ENCODE data around the gene MOB3B.

MOB3B gene

GRCh38 chr9:27495480-27496134, 34.0 kb downstream of the MOB3B start:
- H3K27ac ChIP-seq (ENCODE audit: extremely low read depth, low read depth, low read length) = no peak overlapping the region
- CTCF ChIA-PET = no interaction called here
- H3K4me1 ChIP-seq (ENCODE audit: control insufficient read depth, insufficient read depth, low read length) = peaks cover 11% of the 10 kb centered on the region
- POLR2A ChIA-PET = no interaction called here
- no peaks in the 10 kb centered on the region for H3K36me3 ChIP-seq (ENCODE audit: control insufficient read depth in 2 of 2, insufficient read depth in 1 of 2, low read length in 2 of 2)
- no peak for TF ChIP-seq ZBTB44 (tag by site-specific recombination; IDR thresholded peaks at IDR 0.05)
- no peak overlapping the region for H3K4me3 ChIP-seq (ENCODE audit: low read depth, low read length)
- no peaks in the 10 kb centered on the region for H3K9me3 ChIP-seq (ENCODE audit: control insufficient read depth, insufficient read depth, low read depth, low read length)

GRCh38 chr9:27491154-27491553, 38.5 kb downstream of the MOB3B start:
- H3K4me1 ChIP-seq (ENCODE audit: control insufficient read depth, insufficient read depth, low read length) = no peaks in the 10 kb centered on the region
- no peak overlapping the region for H3K27ac ChIP-seq (ENCODE audit: extremely low read depth, low read depth, low read length)
- H3K36me3 ChIP-seq (ENCODE audit: control insufficient read depth in 2 of 2, insufficient read depth in 1 of 2, low read length in 2 of 2) = no peaks in the 10 kb centered on the region
- H3K9me3 ChIP-seq (ENCODE audit: control insufficient read depth, insufficient read depth, low read depth, low read length) = no peaks in the 10 kb centered on the region
- H3K4me3 ChIP-seq (ENCODE audit: low read depth, low read length) = no peak overlapping the region
- ChIA-PET POLR2A (no interaction called here), CTCF (no interaction called here)
- TF ChIP-seq IKZF3 (tag by site-specific recombination; IDR thresholded peaks at IDR 0.05) (no peak), ZNF114 (tag by site-specific recombination; IDR thresholded peaks at IDR 0.05) (no peak), REPIN1 (tag by site-specific recombination; IDR thresholded peaks at IDR 0.05; ENCODE audit: low read depth) (no peak), ZNF292 (tag by site-specific recombination; IDR thresholded peaks at IDR 0.05; ENCODE audit: borderline replicate concordance, low read depth) (no peak), ZNF658 (tag by site-specific recombination; IDR thresholded peaks at IDR 0.05) (no peak), ZNF37A (tag by site-specific recombination; IDR thresholded peaks at IDR 0.05) (no peak), ZNF324 (tag by site-specific recombination; IDR thresholded peaks at IDR 0.05) (no peak), ZNF670 (tag by site-specific recombination; IDR thresholded peaks at IDR 0.05; ENCODE audit: low read depth) (no peak), ZNF350 (tag by site-specific recombination; IDR thresholded peaks at IDR 0.05) (no peak), ZNF571 (tag by site-specific recombination; IDR thresholded peaks at IDR 0.05) (no peak), ZNF514 (tag by site-specific recombination; IDR thresholded peaks at IDR 0.05) (no peak), ZNF513 (tag by site-specific recombination; IDR thresholded peaks at IDR 0.05) (no peak), ZNF423 (tag by site-specific recombination; IDR thresholded peaks at IDR 0.05) (no peak), ZNF398 (tag by site-specific recombination; IDR thresholded peaks at IDR 0.05) (no peak), ZNF184 (tag by site-specific recombination; IDR thresholded peaks at IDR 0.05) (no peak), ZFP37 (tag by site-specific recombination; IDR thresholded peaks at IDR 0.05) (no peak), PRDM6 (tag by site-specific recombination; IDR thresholded peaks at IDR 0.05) (no peak)

Data from HEK293 (cell line).